Peyer's patch (tissue), 4 donors: Measurements from ENCODE around the gene SLC13A3.
"Not testable (repeated sequence)": the region's sequence is repeated elsewhere in the genome, so short reads cannot be mapped to it uniquely, and the experiment has no call there.

ENCODE experiments used
- POLR2A ChIP-seq, 2 donors: fragments of 450-650 bp; IDR thresholded peaks; one replicate each; pipeline ENCODE4 v1.5.1; 2017; ENCODE audit warnings: antibody characterized with exemption in 2 of 2, mild to moderate bottlenecking in 2 of 2, moderate library complexity in 2 of 2
- TF ChIP-seq, protein P1 (sequence below), 6 experiments: fragments of 450-650 bp in 4 of 6; fragments of 200-600 bp in 2 of 6; sonication (generic) in 1 of 6; IDR thresholded peaks; one replicate each; pipeline ENCODE4 v1.5.1; 2017 to 2019; ENCODE audit warnings: antibody characterized with exemption in 6 of 6, mild to moderate bottlenecking in 3 of 6, moderate library complexity in 1 of 6

- TF ChIP-seq, protein P1, sequence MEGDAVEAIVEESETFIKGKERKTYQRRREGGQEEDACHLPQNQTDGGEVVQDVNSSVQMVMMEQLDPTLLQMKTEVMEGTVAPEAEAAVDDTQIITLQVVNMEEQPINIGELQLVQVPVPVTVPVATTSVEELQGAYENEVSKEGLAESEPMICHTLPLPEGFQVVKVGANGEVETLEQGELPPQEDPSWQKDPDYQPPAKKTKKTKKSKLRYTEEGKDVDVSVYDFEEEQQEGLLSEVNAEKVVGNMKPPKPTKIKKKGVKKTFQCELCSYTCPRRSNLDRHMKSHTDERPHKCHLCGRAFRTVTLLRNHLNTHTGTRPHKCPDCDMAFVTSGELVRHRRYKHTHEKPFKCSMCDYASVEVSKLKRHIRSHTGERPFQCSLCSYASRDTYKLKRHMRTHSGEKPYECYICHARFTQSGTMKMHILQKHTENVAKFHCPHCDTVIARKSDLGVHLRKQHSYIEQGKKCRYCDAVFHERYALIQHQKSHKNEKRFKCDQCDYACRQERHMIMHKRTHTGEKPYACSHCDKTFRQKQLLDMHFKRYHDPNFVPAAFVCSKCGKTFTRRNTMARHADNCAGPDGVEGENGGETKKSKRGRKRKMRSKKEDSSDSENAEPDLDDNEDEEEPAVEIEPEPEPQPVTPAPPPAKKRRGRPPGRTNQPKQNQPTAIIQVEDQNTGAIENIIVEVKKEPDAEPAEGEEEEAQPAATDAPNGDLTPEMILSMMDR (IDR thresholded peaks at IDR 0.05) = not testable (repeated sequence)
- not testable (repeated sequence) for TF ChIP-seq POLR2A (IDR thresholded peaks at IDR 0.05)
These were observed 25.5 kb upstream of the SLC13A3 start for GRCh38 chr20:46676649-46677316.
